Measurements from ENCODE around the gene ITGBL1.

The ITGBL1 gene

GRCh38 chr13:101611491-101612475 is 159.3 kb downstream of the ITGBL1 start:
- H3K9me3 Mint-ChIP-seq = no peaks in the 10 kb centered on the region
- peaks cover 22% of the 10 kb centered on the region for H3K27me3 Mint-ChIP-seq
- ATAC-seq (no peak), DNase-seq (no peak)
- H3K4me3 Mint-ChIP-seq = no peak overlapping the region
- no peak overlapping the region for H3K27ac Mint-ChIP-seq
- H3K4me1 Mint-ChIP-seq = no peaks in the 10 kb centered on the region

- H3K4me1 Mint-ChIP-seq = no peaks in the 10 kb centered on the region
- H3K9me3 Mint-ChIP-seq = no peaks in the 10 kb centered on the region
- H3K4me3 Mint-ChIP-seq = no peak overlapping the region
- ATAC-seq (no peak), DNase-seq (no peak)
- peaks cover 22% of the 10 kb centered on the region for H3K27me3 Mint-ChIP-seq
- no peak overlapping the region for H3K27ac Mint-ChIP-seq
Measured at GRCh38 chr13:101612735-101613134, 160.3 kb downstream of the ITGBL1 start.

- H3K4me1 Mint-ChIP-seq = peaks cover 5% of the 10 kb centered on the region
- H3K4me3 Mint-ChIP-seq = no peak overlapping the region
- H3K9me3 Mint-ChIP-seq = no peaks in the 10 kb centered on the region
- H3K27ac Mint-ChIP-seq = no peak overlapping the region
- H3K27me3 Mint-ChIP-seq = peaks cover 22% of the 10 kb centered on the region
- ATAC-seq (no peak), DNase-seq (no peak)
Measured at GRCh38 chr13:101614491-101614890, 162.0 kb downstream of the ITGBL1 start.

GRCh38 chr13:101618440-101619187 is 166.1 kb downstream of the ITGBL1 start:
- peaks cover 21% of the 10 kb centered on the region for H3K27me3 Mint-ChIP-seq
- no peak overlapping the region for H3K4me3 Mint-ChIP-seq
- H3K9me3 Mint-ChIP-seq = no peaks in the 10 kb centered on the region
- ATAC-seq (peak; percentile 52), DNase-seq (no peak)
- no peak overlapping the region for H3K27ac Mint-ChIP-seq
- peaks cover 14% of the 10 kb centered on the region for H3K4me1 Mint-ChIP-seq

GRCh38 chr13:101621099-101621498 is 168.6 kb downstream of the ITGBL1 start:
- no peak overlapping the region for H3K27ac Mint-ChIP-seq
- no peak overlapping the region for H3K4me3 Mint-ChIP-seq
- peaks cover 6% of the 10 kb centered on the region for H3K27me3 Mint-ChIP-seq
- H3K4me1 Mint-ChIP-seq = peaks cover 39% of the 10 kb centered on the region
- ATAC-seq = no peak
- DNase-seq = no peak
- H3K9me3 Mint-ChIP-seq = no peaks in the 10 kb centered on the region

GRCh38 chr13:101623470-101624209 is 171.2 kb downstream of the ITGBL1 start:
- H3K27me3 Mint-ChIP-seq = peaks cover 6% of the 10 kb centered on the region
- no peak for DNase-seq

GRCh38 chr13:101624210-101624922 is 171.9 kb downstream of the ITGBL1 start:
- Mint-ChIP-seq H3K4me3 (peak overlapping the region; percentile 65 to 74), H3K27me3 (peaks cover 6% of the 10 kb centered on the region), H3K27ac (peak overlapping the region; percentile 43 to 87), H3K4me1 (peaks cover 46% of the 10 kb centered on the region), H3K9me3 (no peaks in the 10 kb centered on the region)
- DNase-seq (no peak), ATAC-seq (no peak)

More at GRCh38 chr13:101623470-101624209, 171.2 kb downstream of the ITGBL1 start:
- Mint-ChIP-seq H3K27ac (peak overlapping the region; percentile 80 to 91), H3K4me1 (peaks cover 49% of the 10 kb centered on the region), H3K4me3 (peak overlapping the region; percentile 65 to 74), H3K9me3 (no peaks in the 10 kb centered on the region)
- ATAC-seq = no peak

GRCh38 chr13:101624981-101625380 is 172.5 kb downstream of the ITGBL1 start:
- Mint-ChIP-seq H3K27ac (peak overlapping the region in 1 of 2 donors; percentile 87), H3K27me3 (peaks cover 6% of the 10 kb centered on the region)
- peak; percentile 58 for ATAC-seq

GRCh38 chr13:101626925-101627555 is 174.6 kb downstream of the ITGBL1 start:
- Mint-ChIP-seq H3K4me1 (peaks cover 41% of the 10 kb centered on the region), H3K27ac (peak overlapping the region in 1 of 2 donors; percentile 17), H3K9me3 (no peaks in the 10 kb centered on the region), H3K27me3 (no peaks in the 10 kb centered on the region), H3K4me3 (peak overlapping the region; percentile 24 to 52)
- DNase-seq = peak; percentile 14 to 47
- peak; percentile 90 for ATAC-seq

More at GRCh38 chr13:101624981-101625380, 172.5 kb downstream of the ITGBL1 start:
- no peaks in the 10 kb centered on the region for H3K9me3 Mint-ChIP-seq
- H3K4me3 Mint-ChIP-seq = peak overlapping the region in 1 of 2 donors; percentile 65
- H3K4me1 Mint-ChIP-seq = peaks cover 46% of the 10 kb centered on the region
- peak in 1 of 2 donors; percentile 22 for DNase-seq

- ATAC-seq (no peak), DNase-seq (no peak)
- Mint-ChIP-seq H3K4me3 (peak overlapping the region; percentile 24 to 52), H3K27ac (peak overlapping the region in 1 of 2 donors; percentile 17), H3K9me3 (no peaks in the 10 kb centered on the region), H3K4me1 (peaks cover 41% of the 10 kb centered on the region), H3K27me3 (no peaks in the 10 kb centered on the region)
Measured at GRCh38 chr13:101627556-101627943, 175.1 kb downstream of the ITGBL1 start.

GRCh38 chr13:101628900-101629299 is 176.4 kb downstream of the ITGBL1 start:
- Mint-ChIP-seq H3K27ac (no peak overlapping the region), H3K9me3 (no peaks in the 10 kb centered on the region), H3K27me3 (no peaks in the 10 kb centered on the region), H3K4me1 (peaks cover 35% of the 10 kb centered on the region), H3K4me3 (no peak overlapping the region)
- DNase-seq (no peak), ATAC-seq (no peak)

- H3K4me1 Mint-ChIP-seq = peaks cover 10% of the 10 kb centered on the region
- no peak overlapping the region for H3K4me3 Mint-ChIP-seq
- no peaks in the 10 kb centered on the region for H3K27me3 Mint-ChIP-seq
- no peak overlapping the region for H3K27ac Mint-ChIP-seq
- DNase-seq = no peak
- ATAC-seq = no peak
- H3K9me3 Mint-ChIP-seq = no peaks in the 10 kb centered on the region
Measured at GRCh38 chr13:101631395-101631794, 178.9 kb downstream of the ITGBL1 start.

GRCh38 chr13:101634142-101634541 is 181.7 kb downstream of the ITGBL1 start:
- no peaks in the 10 kb centered on the region for H3K4me1 Mint-ChIP-seq
- no peaks in the 10 kb centered on the region for H3K9me3 Mint-ChIP-seq
- H3K4me3 Mint-ChIP-seq = no peak overlapping the region
- ATAC-seq (no peak), DNase-seq (no peak)
- H3K27ac Mint-ChIP-seq = no peak overlapping the region
- no peaks in the 10 kb centered on the region for H3K27me3 Mint-ChIP-seq

GRCh38 chr13:101639711-101640110 is 187.2 kb downstream of the ITGBL1 start:
- ATAC-seq = no peak
- no peaks in the 10 kb centered on the region for H3K4me1 Mint-ChIP-seq

More at GRCh38 chr13:101639711-101640110, 187.2 kb downstream of the ITGBL1 start:
- no peak overlapping the region for H3K27ac Mint-ChIP-seq
- no peaks in the 10 kb centered on the region for H3K9me3 Mint-ChIP-seq
- H3K27me3 Mint-ChIP-seq = no peaks in the 10 kb centered on the region
- H3K4me3 Mint-ChIP-seq = no peak overlapping the region
- no peak for DNase-seq

All from stimulated activated naive CD8-positive, alpha-beta T cell treated with anti-CD3 and anti-CD28 coated beads, Interleukin-15, amount 100 ng/mL, for 72 hours (primary cell).